ENCODE measurements around the gene DENND4A.

- TF ChIP-seq POLR2A (IDR thresholded peaks at IDR 0.05; ENCODE audit: low read depth, low read length), result no peak
- TF ChIP-seq POLR2AphosphoS5 (IDR thresholded peaks at IDR 0.05; ENCODE audit: low read depth, low read length), result no peak
These were observed 61.4 kb downstream of the DENND4A start for GRCh38 chr15:65730549-65731172.

Data from GM12892 (cell line).